GM18511 (cell line): ENCODE data around the gene TP53BP2.
A peak's percentile ranks its signal among the peaks of the same experiment; 100 is the strongest.

Experiments used
- ATAC-seq: cut with Tn5 transposase; IDR thresholded peaks from one replicate; pipeline ENCODE4 v1.9.1; 2021; ENCODE audit warnings: mild to moderate bottlenecking, moderate library complexity; ENCODE audit not compliant: unreplicated experiment

TP53BP2 gene

GRCh38 chr1:223770621-223771315, 75.0 kb downstream of the TP53BP2 start:
- no peak for ATAC-seq

GRCh38 chr1:223765719-223766340, 79.9 kb downstream of the TP53BP2 start:
- no peak for ATAC-seq

GRCh38 chr1:223765036-223765718, 80.6 kb downstream of the TP53BP2 start:
- ATAC-seq: no peak

- no peak for ATAC-seq
Measured at GRCh38 chr1:223763881-223764280, 81.9 kb downstream of the TP53BP2 start.

GRCh38 chr1:223763251-223763650, 82.5 kb downstream of the TP53BP2 start:
- ATAC-seq: no peak

GRCh38 chr1:223761411-223761810, 84.3 kb downstream of the TP53BP2 start:
- no peak for ATAC-seq

- no peak for ATAC-seq
Measured at GRCh38 chr1:223760833-223761232, 84.9 kb downstream of the TP53BP2 start.

- no peak for ATAC-seq
Measured at GRCh38 chr1:223759273-223759672, 86.5 kb downstream of the TP53BP2 start.

- no peak for ATAC-seq
Measured at GRCh38 chr1:223758734-223759133, 87.0 kb downstream of the TP53BP2 start.

- ATAC-seq: no peak
Measured at GRCh38 chr1:223756806-223757700, 88.7 kb downstream of the TP53BP2 start.

GRCh38 chr1:223755992-223756775, 89.6 kb downstream of the TP53BP2 start:
- no peak for ATAC-seq

- no peak for ATAC-seq
Measured at GRCh38 chr1:223755432-223755792, 90.3 kb downstream of the TP53BP2 start.

GRCh38 chr1:223754681-223755431, 90.9 kb downstream of the TP53BP2 start:
- no peak for ATAC-seq

GRCh38 chr1:223752721-223753515, 92.8 kb downstream of the TP53BP2 start:
- no peak for ATAC-seq

GRCh38 chr1:223751696-223752095, 94.1 kb downstream of the TP53BP2 start:
- no peak for ATAC-seq

GRCh38 chr1:223750730-223751570, 94.8 kb downstream of the TP53BP2 start:
- ATAC-seq: no peak

GRCh38 chr1:223748773-223749733, 96.7 kb downstream of the TP53BP2 start:
- ATAC-seq: peak; percentile 84
